UCSD-AML1 (cell line): Measurements from ENCODE around the gene RPL13.

Experiments used
- DNase-seq: peaks from one replicate; lab custom pipeline; 2025; ENCODE audit not compliant: unreplicated experiment; lab: John Stamatoyannopoulos, UW

The RPL13 gene

DNA sequence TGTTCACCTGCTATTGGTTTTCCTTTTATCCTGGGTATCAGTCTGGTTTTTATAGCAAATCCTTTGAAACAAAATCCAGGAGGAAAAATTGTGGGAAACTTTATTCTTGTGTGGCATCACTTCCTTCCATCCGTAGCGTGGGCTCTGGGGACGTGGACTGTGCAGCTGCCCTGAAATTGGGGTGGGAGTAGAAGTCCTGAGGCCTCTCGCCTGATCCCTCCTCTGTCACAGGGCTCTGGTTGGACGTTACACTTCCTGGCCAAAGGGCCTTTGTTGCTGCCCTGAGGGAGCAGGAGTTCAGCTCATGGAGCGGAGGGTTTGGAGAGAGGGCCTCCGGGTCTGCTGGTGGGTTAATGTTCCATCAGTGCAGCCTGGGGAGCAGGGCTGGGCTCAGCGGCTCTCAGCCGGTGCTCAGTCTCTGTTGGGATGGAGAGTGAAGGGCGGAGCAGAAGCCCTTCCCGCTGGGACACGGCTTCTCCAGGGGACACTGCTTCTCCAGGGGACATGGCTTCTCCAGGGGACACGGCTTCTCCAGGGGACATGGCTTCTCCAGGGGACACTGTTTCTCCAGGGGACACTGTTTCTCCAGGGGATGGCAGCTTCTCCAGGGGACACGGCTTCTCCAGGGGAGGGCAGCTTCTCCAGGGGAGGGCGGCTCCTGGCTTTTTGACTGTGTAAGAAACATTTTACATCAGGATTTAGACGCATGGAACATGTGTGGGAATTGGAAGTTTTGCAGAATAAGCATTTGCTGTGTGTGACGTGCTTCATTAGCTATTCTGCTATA is 15.2 kb upstream of the RPL13 start:
- no peak for DNase-seq

DNA sequence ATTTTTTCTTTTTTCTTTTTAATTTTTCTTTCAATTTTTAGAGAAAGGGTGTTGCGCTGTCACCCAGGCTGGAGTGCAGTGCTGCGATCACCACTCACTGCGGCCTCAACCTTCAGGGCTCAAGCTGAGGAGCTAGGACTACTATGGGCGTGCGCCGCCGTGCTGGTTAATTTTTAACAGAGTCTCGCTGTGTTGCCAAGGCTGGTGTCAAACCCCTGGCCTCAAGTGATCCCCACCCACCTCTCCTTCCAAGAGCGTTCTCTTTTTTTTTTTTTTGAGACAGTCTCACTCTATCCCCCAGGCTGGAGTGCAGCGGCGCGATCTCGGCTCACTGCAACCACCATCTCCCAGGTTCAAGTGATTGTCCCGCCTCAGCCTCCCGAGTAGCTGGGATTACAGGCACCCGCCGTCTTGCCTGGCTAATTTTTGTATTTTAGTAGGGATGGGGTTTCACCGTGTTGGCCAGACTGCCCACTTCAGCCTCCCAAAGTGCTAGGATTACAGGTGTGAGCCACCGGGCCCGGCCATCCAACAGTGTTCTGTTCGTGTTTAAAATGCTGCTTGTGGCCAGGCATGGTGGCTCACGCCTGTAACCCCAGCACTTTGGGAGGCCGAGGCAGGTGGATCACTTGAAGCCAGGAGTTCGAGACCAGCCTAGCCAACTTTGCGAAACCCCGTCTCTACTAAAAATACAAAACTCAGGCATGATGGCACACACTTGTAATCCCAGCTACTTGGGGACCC is 14.5 kb upstream of the RPL13 start:
- no peak for DNase-seq

DNA sequence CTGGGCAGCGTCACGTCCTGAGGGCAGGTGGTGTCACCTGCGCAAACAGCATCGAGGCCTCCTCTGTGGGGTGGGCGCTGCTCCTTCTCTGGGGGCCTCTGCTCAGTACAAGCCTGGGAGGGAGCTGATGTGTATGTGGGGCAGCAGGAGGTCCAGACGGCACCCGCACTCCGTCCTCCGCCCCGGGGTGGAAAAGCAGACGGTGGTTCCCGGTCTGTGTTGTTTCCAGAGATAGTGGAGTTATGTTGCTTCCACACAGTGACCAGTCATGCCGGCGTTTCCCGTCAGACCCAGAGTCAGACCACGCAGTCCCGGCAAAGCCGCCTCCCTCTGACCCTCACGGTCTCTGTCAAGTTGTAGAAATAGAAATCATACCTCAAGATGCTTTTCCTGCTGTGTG is 13.7 kb upstream of the RPL13 start:
- no peak for DNase-seq

DNA sequence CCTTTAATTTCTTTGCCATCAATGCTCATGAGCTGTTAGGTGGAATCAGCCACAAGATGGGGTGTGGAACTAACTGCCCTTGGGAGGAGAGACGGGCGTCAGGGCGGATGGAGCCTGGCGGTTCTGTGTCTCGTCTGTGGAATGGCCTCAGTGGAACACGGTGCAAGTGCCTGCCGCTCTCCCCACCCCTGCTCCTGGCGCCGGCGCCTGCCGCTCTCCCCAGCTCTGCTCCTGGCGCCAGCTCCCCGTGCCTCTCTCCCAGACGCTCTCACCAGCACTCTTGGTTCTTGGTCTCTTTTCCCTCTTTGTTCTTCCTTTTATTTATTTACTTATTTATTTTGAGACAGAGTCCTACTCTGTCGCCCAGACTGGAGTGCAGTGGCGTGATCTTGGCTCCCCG is 13.2 kb upstream of the RPL13 start:
- DNase-seq, result no peak

DNA sequence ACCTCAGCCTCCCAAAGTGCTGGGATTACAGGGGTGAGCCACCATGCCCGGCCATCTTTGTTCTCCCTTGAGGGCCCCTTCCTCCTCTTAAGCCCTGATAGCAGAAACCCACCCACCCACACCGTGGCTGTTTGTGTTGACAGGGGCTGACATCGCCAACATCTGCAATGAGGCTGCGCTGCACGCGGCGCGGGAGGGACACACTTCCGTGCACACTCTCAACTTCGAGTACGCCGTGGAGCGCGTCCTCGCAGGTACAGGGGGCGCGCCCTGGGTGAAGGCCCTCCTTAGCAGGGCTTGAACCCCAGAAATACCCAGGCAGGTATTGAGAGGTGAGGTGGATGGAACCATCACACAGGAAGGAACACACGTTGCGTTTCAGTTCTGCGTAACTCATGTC is 12.6 kb upstream of the RPL13 start:
- DNase-seq, result no peak

DNA sequence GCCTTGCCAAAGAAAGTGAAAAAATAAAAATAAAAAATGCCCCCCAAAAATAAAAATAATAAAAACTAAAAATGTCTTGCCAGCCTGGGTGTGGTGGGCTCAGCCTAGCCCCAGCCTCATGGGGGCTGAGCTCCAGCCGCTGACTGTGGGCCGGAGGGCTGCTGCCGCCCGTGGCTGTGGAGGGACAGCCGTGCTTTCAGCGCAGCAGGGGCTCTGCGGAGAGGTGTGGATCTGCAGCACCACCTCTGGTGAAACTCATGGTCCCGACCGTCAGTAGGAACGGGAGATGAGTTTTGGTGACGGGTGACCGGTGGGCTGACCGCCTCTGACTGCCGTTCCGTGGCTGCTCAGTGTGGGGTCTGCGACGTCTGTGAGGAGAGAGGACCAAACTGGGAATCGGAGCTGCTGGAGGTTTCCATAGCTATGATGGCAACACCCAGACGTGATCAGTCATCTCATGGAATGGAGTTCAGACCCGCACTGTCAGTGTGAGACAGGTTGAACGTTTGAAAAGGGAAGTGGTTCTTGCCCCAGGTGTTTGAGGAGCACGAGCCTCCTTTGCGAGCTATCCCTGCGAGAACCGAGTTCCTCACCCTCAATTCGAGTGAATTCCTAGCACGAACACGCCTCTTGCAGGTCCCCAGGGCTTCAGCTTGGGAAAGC is 12.0 kb upstream of the RPL13 start:
- DNase-seq, result no peak

DNA sequence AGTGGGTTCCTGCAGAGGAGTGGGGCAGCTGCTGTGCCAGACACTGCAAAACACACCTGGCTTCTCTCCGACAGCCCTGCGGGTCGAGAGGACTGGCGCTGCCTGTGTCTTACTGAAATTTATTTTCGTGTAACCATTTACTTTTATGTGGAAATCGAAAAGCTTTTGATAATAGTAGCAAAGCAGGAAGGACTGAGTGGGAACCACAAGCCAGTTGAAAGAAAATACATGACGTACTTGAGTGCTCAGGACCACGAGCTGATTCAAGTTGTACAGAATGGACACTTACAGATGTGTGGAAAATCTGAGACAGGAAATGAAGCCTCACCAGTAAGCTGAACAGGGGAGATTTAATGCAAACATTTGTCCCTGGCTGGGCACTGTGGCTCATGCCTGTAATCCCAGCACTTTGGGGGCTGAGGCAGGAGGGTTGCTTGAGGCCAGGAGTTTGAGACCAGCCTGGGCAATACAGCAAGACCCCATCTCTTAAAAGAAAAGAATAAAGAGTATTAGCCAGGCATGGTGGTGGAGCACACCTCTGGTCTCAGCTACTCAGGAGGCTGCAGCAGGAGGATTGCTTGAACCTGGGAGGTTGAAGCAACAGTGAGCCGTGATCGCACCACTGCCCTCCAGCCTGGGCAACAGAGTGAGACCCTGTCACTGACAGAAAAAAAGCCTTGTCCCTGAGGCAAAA is 11.3 kb upstream of the RPL13 start:
- no peak for DNase-seq

DNA sequence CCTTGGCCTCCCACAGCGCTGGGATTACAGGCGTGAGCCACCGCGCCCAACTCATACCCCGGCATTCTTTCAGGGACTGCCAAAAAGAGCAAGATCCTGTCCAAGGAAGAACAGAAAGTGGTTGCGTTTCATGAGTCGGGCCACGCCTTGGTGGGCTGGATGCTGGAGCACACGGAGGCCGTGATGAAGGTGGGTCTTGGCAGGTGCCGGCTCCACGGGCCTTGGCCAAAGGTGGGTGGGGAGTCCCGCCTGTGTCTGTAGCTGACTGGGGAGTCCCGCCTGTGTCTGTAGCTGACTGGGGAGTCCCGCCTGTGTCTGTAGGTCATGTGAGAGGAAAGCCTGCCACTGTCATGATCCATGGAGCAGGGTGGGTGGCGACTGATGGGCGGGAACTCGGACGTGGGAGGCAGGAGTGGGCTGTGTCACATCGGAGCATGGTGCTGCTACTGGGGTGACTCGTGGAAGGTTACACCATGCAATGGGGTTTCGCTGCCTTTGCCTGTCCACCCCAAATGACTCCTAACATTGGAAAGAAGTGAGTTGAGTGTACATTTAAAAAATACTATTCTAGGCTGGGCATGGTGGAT is 10.0 kb upstream of the RPL13 start:
- no peak for DNase-seq

DNA sequence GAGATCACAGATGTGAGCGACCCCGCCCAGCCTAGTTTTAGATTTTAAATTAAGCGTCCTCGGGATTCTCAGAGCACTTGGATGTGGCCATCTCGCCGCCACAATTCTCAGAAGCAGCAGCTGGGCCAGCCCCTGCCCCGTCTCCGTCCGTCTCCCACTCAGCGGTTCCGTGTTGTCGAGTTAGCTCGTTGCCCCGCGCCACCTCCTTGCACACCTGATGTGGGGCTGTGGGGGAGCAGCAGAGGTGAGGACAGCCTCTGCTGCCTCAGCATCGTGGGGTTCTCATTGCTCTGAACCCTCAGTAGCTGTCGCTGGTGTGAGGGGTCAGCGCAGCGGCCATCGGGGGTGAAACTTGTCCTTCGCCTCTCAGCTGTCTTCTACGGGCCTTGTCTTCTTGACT is 8.2 kb upstream of the RPL13 start:
- no peak for DNase-seq

DNA sequence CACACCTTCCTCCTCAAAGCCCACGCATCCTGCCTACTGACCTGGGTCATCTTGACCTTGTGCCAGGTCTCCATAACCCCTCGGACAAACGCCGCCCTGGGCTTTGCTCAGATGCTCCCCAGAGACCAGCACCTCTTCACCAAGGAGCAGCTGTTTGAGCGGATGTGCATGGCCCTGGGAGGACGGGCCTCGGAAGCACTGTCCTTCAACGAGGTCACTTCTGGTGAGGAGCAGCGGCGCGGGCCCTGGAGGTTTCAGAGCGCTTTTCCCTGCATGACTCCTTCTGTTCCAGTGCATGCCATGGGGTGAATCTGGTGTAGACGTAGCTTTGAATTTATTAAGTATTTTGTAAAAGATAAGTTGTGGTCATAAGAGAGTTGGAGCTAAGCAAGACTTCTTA is 7.6 kb upstream of the RPL13 start:
- no peak for DNase-seq

DNA sequence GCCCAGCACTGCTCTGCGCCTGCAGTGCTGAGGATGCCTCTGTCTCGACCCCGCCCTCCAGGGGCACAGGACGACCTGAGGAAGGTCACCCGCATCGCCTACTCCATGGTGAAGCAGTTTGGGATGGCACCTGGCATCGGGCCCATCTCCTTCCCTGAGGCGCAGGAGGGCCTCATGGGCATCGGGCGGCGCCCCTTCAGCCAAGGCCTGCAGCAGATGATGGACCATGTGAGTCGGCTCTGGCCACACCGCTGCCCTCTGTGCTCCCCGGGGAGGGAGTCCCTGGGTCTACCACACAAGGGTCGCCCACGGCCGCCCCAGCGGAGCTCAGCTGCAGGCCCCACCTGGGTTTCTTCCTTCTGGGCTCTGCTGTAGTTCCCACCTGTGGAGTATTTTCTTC is 6.7 kb upstream of the RPL13 start:
- DNase-seq, result no peak

DNA sequence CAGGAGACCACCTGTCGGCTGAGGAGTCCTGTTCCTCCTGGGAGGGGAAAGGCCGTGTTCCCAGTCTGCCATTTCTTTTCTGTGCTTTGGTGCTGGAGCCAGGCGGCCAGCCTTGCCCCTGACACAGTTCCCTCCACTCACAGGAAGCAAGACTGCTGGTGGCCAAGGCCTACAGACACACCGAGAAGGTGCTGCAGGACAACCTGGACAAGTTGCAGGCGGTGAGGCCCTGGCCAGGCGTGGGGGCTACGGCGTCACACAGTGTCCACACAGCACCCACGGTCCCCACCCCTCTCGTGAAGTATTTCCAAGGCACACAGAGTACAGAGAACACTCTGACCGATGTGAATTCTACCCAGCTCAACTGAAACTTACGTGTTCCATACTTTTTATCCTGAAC is 6.1 kb upstream of the RPL13 start:
- DNase-seq, result no peak

DNA sequence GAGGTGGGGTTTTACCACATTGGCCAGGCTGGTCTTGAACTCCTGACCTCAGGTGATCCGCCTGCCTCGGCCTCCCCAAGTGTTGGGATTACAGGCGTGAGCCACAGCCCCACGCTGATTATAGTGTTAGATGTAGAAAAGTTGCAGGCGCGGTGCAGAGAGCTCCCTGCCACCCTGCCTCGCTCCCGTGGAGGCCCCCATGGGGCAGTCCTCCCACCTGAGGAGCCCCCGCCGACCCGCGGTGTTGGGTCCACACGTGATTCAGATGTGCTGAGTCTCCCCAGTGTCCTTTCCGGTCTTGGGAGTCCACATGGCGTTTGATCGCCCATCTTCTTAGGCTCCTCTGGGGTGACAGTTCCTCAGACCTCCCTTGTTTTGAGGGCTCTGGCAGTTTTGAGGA is 5.2 kb upstream of the RPL13 start:
- no peak for DNase-seq

DNA sequence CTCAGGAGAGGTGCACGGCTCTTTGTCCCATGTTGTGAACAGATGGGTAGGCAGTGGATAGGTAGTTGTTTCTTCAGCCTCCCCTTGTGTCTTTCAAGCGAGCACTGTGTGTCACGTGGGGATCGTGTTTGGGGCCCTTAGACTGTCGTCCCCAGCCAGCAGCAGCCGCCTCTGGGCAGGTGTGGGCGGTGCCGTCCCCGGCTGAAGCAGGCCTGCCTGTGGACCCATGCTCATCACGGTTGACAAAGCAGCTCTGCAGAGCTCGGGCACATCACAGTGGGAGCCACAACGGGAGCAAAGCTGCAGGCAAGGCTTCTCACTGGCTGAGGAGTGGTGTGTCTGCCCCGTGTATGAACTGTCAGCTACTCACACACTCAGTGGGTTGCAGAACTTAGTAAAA is 4.7 kb upstream of the RPL13 start:
- DNase-seq, result no peak

DNA sequence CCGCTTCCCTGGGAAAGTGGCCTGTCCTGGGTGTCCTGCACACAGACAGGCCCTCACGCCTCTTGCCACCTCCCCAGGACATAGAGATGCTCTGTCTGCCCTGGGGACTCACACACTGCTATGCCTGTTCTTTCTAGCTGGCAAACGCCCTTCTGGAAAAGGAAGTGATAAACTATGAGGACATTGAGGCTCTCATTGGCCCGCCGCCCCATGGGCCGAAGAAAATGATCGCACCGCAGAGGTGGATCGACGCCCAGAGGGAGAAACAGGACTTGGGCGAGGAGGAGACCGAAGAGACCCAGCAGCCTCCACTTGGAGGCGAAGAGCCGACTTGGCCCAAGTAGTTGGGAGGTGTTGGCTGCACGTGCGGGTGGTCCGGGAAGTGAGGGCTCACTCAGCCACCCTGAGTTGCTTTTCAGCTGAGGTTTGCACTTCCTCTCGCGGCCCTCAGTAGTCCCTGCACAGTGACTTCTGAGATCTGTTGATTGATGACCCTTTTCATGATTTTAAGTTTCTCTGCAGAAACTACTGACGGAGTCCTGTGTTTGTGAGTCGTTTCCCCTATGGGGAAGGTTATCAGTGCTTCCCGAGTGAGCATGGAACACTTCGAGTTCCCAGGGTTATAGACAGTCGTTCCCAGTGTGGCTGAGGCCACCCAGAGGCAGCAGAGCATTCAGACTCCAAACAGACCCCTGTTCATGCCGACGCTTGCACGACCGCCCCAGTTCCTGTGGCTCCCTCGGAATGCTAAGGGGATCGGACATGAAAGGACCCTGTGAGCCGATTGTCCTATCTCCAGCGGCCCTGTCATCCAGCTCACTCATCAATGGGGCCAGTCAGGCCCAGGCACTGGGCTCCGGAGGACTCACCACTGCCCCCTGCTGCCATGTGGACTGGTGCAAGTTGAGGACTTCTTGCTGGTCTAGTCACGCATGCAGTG is 3.5 kb upstream of the RPL13 start:
- peak; percentile 74 for DNase-seq

DNA sequence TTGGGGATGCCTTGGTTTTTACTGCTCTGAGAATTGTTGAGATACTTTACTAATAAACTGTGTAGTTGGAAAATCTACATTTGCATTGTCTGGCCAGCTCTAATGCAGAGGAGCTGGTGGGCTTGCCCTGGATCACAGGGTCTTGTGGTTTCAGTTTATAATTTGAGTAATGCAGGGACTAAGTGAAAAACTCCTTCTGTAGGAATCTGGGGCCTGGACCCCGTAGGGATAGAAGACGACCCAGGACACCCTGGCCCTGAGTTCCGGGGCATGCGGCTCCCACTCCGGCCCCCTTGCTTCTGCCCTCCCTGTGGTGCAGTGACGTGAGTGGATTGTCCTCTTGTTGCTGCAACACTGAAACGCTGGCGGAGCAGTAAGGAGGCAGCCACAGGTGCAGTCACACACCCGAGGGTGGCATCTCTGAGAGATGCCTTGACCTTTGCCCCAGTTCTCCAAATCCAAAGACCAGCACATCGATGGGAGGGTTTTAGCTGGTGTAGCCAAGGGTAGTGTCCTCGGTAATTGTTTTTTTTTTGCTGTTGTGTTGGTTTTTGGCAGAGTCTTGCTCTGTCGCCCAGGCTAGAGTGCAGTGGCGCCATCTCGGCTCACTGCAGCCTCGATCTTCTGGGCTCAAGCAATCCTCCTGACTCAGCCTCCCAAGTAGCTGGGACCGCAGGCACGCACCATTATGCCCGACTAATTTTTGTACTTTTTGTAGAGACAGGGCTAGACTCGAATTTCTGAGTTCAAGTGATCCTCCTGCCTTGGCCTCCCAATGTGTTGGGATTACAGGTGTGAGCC is 2.6 kb upstream of the RPL13 start:
- no peak for DNase-seq

DNA sequence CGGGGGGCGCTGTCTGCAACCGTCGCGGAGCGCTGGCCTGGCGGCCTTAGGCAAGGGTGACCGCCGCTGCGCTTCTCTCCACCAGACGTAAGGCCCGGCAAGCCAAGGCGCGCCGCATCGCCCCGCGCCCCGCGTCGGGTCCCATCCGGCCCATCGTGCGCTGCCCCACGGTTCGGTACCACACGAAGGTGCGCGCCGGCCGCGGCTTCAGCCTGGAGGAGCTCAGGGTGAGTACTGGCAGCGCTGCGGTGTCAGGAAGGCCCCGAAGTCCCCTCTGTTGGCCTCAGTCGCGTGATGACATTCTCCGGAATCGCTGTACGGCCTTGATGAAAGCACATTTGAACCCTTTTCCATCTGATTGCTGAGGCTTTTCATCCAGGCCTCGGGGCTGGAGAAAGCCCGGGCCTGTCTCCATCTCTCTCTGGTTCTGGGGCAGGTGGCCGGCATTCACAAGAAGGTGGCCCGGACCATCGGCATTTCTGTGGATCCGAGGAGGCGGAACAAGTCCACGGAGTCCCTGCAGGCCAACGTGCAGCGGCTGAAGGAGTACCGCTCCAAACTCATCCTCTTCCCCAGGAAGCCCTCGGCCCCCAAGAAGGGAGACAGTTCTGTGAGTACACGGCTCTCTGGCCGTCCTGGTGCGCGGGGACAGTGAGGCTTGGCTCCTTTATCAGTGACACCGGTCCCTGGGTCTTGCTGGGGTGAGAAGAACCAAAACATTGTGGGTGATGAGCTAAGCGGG is 831 bp downstream of the RPL13 start:
- DNase-seq, result no peak

DNA sequence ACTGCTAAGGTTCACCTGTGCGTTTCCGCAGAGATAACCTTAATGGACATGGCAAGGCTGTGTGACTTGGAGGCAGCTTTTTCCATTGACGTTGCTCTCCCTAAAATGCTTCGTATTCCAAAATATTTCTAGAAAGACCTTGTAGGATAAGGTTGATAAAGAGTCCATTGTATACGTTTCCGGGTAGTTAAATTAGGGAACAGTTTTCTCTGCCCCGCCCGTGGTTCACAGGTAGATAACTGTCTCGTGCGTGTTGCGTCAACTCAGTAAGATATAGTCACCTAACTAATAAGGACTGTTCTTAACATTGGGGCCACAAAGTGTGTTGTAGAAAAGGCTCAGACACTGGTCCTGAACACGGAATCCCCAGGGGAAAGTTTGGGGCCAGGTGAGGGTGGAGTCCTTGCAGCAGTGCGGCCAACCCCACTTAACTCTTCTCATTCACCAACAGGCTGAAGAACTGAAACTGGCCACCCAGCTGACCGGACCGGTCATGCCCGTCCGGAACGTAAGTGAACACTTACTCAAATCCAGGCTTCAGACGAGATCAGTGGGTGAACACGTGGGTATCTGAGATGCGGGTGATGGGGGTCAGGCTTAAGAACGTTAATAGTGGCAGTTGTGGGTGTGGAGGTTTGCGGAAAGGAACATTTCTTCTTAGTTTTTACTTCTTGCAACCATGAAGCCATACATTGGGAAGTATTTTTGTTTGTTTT is 1.6 kb downstream of the RPL13 start:
- no peak for DNase-seq
